GM19452 (cell line): ENCODE data around the gene TP53BP1.

Source experiments
- ATAC-seq: cut with Tn5 transposase; IDR thresholded peaks from one replicate; pipeline ENCODE4 v1.9.1; 2021; ENCODE audit not compliant: unreplicated experiment

TP53BP1 gene

DNA sequence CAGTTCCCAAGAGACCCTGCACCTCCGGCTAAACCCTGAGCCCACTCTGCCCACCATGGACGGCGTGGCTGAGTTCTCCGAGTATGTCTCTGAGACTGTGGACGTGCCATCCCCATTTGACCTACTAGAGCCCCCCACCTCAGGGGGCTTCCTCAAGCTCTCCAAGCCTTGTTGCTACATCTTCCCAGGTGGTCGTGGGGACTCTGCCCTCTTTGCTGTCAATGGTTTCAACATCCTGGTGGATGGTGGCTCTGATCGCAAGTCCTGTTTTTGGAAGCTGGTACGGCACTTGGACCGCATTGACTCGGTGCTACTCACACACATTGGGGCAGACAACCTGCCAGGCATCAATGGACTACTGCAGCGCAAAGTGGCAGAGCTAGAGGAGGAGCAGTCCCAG lies 28.5 kb upstream of the TP53BP1 start:
- no peak for ATAC-seq

DNA sequence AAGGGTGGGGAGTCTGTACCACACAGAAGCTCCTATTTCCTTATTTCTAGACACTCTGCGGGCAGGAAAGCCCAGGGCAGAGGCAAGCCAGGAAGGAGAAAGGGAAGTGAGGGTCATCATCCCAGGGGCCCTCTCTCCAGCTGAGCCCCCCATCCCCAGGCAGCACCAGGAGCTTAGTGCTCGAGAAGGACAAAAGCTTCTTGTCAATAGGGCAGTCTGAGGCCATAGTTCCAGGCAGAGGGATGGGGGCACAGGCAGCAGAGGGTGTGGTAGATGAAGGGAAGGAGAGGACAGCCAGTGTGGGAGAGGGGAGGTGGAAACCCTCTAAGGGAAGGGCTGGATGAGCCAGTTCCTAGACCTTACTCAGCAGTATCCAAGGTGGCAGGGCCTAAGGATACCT lies 27.2 kb upstream of the TP53BP1 start:
- no peak for ATAC-seq

DNA sequence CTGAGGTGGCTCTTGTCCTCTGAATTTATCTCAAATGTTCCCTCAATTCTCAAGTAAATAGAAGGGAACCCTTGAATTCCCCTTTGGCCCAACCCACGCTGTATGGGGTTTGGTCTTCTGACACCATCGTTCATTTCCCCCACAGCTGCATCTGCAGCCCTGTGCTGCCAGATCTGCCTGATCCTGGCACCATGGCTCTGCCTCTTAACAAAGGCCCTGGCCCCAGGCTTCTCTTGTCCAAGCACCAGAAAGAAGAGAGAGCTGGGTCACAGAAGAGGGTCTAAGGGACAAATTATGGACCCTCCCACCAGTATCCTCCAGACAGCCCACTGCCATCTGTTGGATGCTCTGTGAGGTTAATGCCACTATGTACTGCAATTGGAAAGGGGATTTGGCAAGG lies 26.2 kb upstream of the TP53BP1 start:
- ATAC-seq: no peak

DNA sequence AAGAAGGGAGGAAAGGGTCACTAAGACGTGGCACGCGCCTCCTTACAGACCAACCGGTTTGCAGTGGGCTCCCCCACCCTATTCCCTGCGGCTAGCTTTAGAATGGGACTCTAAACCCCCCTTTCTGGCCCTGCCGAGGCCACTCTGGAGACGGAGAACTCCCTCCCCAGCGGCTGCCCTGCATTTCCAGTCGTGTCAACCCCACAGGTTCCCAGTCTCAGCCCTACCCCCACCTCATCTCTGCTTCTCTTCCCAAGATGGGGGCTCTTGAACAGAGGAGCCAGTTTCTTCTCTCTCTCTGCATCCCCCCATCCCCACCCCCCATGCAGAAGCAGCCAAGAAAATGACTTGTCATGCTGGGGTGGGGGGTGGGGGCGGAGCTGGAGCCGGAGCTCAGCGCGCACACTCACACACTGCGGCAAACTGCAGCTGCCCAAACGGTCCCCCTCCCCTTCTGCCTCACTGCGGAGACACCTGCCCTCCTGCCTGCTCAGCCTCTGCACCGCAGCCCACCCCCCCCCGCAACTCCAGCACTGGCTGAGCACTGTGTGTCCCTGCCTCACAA lies 25.3 kb upstream of the TP53BP1 start:
- ATAC-seq: no peak

DNA sequence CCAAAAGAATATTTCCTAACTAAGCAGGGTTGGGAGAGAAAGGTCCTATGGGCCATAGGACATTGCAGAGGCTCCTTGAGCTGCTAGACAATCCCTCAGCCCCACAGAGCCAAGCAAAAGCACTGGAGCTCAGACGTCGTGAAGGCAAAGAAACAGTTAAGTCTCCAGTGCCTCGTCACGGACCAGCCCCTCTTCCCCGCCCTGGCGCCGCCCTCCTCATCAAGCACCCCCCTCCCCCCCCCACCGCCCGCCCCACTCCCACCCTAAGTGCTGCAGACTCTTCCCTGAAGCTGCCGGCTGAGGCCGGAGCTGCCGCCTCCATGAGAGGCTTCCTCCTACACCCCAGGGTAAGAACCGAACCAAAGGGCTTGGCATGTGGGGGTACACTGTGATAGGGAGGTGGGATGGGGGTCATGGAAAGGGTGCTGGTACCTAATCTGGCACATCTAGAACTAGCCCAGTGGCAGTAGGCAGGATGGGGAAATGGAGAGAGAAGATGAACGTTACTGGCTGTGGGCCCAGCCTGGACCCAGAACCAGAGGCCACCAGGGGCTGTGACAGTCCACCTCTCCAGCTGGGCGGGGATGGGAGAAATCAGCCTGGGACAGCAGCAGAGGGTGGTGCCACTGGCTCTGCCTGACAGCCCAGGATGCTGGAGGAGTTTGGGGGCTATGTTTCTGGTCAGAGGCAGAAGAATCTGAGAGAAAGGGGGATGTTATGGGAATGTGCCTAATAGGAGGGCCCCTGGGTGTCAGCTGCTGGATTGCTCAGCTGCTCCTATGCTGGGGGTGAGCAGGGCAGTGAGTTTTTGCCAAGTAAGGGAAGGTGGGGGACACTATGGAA lies 24.6 kb upstream of the TP53BP1 start, which contains the start of gene MAP1A:
Gene MAP1A (plus strand): TSS at position 255 of the 843 bp plus-strand sequence. CDS start 3,866 bp downstream, outside the sequence.
- ATAC-seq: no peak

DNA sequence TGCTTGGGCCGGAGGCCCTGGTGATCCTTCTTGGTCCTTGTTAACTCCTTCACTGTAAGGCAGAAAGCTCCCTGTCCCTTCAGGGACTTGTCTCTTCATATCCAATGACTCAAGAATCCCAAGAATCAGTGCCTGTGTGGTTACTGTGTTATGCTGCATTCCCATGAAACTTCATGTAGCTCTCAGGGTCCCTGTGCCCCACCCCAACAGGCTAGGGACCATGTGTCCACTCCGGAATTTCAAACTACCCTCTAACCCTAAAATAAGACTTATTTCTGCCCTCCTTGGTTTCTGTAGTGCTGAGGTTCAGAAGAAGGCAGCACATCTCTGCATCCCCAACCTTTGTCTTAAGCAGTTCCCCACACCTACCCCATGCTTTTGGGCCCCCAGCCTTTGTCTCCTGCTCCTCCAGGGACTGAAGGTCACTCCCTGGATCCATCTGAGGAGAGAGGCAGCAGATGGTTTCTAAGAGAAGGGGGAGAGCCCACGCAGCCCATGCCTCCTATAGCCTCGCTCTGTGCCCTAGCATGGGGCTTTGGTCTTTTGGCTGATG lies 23.9 kb upstream of the TP53BP1 start:
- no peak for ATAC-seq

DNA sequence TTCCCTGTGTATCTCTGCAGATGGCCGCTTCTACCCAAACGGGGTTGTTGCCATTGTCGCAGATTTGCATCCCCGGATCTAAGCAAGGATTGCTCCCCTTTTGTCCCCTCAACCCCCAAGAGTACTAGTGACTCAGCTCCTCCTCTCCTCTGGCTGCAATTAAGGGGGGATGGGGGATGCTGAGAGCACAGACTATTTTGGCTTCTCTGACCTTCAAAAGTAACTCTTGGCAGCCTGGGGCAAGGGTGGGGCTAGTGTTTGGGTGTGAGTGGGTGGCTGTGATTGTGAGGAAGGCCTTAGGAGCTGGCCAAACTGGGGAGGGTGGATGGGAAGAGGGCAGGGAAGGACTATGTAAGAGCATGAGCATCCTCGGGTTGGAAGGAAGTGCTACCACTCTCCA lies 23.2 kb upstream of the TP53BP1 start:
- ATAC-seq: no peak

DNA sequence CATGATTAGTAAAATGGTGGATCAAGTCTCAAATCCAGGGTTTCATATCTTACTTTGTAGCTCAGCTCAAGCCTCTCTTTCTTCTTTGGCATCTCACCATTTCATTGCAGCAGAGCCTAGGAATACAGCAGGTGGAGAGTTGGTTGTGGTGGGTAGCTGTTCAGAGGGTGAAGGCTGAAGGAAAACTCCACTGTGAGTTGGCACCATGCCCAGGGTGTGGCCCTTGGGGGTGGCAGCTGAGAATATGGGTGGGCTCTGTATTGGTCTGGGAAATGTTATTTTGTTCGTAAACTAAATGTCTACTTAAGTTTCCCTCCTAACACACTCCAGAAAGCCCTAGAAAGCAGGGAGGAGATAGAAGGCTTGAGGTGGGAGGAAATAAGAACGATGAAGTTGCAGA lies 22.8 kb upstream of the TP53BP1 start:
- ATAC-seq: no peak

DNA sequence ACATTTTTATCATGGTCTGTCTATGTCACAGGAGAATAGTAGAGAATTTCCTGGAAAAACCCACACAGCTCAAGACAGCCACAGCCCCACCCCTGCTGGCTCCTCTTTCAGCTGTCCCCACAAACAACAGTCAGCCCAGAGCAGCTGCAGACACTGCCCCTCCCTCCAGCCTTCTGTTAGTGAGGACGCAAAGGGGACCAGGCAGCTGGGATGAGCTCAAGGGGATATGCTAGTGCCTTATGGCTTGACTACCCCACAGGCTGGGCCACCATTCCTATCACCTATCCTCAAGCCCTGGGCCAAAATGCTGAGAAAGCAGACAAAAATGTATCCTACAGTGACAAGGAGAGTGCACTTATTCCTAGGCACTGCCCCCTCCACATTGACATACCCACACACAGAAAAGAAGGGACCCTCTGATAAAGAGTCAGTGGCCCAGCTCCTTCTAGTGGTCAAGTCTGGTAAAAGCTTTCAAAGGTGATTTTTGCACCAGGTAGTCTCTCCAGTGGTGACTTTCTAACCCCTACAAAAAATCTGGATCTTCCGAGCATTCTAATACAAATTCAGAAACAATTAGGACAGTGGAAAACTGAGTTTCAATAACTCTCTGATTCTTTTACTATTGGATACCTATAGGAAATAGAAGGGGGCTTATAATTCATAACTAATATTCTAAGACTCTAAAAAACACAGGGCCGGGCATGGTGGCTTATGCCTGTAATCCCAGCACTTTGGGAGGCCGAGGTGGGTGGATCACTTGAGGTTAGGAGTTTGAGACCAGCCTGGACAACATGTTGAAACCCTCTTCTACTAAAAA lies 21.5 kb upstream of the TP53BP1 start:
- no peak for ATAC-seq

DNA sequence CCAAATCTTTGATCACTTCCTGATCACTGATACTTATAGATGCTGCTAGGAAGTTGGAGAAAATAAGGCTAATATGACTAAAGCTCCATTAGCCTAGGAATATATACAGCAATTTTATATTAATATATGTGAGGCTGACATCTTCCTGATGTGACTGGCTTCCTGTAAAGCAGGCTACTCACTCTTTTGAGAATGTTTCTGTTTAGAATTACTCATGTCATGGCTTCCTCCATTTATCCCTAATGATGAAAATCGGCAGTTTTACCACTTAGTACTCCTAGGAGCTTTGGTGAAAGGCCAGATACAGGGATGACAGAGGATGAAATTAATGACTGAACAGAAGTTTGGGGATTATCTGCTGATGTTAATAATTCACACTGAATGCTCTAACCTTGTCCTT lies 20.6 kb upstream of the TP53BP1 start:
- no peak for ATAC-seq

DNA sequence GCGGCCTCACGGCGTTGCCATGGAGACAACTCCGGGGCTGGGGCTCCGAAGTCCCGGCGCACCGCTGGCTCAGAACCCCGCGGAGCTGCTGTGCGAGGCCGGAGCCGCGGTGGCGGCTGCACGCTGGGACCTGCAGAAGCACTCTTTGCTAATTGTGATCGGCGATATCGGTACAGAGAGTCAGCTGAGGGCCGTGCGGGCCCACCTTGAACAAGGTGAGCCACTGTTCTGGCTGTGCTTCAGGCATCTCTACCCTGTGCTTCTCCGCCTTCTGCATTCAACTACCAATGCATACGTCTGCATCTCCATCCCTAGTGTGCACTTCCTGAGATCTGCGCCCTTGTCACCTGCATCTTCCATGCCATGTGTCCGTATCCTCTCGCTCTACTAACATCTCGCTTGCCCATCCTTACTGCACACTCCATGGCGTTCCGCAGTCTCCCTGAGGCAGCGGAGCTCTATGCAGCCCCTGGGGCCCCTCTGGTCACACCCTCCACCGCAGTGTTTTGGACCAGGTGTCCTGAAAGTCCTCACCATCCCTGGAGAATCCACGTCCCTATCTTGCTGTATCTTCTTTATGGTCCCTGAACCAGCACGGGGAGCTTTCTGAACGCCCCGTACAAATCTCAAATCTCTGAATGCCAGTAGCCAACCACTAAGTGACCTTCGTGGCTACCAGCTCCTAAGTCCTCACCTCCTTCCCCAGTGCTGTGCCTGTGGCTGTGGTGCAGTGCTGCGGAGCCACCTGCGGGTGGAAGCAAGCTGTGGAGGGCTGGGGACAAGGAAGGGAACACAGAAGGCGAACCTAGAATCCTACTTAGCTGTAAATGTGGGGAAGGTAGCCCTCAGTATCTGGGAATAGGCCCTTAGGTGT lies 18.3 kb upstream of the TP53BP1 start:
- no peak for ATAC-seq

DNA sequence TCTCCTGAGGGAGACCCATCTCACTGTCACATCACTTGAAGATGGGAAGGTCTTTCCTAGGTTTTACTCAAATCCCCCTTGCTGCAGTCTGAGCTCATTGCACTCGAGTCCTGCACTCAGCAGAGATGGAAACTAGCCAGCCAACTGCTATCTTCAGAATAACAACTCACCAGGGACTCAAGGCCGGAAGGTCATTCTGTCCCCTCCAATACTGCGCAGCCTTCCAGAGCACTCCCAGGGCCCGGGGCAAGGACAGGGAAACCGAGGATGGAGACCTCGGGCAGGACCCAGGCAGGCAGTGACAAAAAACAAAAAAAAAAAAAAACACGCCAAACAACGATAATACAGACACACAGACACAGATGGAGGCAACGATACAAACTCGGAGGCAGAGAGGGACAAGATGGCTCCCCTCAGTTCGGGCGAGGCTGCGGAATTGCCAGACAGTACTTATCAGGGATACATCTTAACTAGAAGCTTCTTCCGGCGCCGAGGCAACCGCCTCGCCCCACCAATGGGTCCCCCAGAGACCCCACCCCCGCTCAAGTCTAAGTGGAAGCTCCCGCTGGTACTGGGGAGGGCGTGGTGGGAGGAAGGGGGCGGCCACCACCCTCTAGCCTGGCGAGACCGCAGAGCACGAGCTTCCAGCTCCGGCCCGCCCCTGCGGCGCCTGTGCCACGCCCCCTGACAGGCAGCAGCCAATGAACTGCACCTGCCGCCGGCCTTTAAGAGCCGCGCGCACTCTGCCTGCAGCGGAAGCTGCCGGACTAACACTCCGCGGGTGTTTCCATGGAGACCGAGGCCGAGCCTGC lies 17.4 kb upstream of the TP53BP1 start:
- peak; percentile 94 for ATAC-seq

DNA sequence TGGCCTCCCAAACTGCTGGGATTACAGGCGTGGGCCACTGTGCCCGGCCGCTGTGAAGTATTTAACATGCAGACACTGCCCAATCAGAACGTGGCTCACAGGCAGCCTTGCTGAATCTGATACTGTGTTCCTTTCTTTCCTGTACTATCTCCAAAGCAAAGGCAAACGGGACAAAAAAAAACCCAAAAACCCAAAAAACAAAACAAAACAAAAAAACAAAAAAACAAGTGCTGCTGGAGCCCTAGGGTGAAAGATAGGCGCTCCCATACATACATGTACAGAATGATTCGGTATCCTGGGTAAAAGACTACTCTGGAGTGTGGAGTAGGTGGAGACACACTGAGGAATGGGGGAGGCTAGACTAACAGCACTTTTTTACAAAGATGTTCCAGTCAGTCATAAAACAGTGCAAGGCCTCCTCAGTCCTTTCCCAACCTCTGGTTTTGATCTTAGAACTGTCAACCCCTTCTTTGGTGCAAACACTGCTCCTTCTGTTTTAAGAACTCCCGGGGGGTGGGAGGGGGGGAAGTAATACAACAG lies 16.8 kb upstream of the TP53BP1 start:
- no peak for ATAC-seq

DNA sequence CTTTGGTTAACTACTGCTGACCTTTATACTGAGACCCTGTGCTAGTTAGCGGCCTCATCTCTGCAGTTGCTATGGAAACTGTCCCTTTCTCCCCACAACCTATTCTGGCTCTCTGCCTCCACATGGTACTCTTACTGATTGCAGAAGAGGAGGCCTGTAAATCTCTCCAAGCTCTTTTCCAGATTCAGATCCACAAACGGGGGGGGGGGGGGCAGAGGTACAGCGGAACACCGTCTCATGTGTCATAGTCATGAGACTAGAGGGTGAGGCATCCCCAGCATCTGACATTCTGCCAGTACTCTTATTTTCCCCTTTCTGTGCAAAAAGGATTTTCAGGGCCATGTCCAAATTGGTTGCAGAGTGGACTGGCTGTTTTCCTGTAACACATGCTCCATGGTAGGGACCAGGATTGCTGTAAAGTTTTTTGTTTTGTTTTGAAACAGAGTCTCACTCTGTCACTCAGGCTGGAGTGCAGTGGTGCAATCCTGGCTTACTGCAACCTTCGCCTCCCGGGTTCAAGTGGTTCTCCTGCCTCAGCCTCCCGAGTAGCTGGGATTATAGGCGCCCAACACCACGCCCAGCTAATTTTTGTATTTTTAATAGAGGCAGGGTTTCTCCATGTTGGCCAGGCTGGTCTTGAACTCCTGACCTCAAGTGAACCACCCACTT lies 16.2 kb upstream of the TP53BP1 start:
- no peak for ATAC-seq

DNA sequence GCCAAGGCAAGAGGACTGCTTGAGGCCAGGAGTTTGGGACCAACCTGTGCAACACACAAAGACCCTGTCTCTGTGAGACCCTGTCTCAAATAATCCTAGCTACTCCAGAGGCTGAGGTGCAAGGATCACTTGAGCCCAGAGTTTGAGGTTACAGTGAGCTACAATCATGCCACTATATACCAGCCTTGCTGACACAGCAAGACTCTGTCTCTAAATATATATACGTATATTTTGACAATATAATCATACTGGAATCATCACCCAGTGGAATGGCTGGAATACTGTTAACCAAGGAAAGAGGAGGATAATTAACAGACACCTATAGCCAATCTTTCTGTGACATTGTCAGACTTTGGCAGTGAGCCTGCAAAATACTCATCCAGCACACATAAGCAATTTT lies 15.5 kb upstream of the TP53BP1 start:
- ATAC-seq: no peak

DNA sequence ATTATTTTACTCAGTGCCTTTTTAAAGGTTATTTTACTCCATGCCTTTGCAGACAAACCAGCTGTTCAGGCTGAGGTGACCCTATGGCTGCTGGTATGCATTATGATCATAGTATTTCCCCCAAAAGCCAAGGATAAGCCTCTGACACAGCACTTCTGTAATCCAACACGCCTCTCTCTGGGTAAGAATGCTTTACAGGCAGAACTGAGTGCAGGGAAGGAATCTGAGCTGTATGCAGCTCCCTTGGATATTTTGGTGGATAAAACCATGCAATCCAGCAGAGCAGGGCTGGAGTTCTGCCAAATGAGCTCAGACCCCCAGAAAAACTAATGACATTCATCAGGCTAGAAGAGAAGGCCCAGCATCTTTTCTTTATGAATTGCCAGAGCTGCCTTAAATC lies 12.8 kb upstream of the TP53BP1 start:
- no peak for ATAC-seq

DNA sequence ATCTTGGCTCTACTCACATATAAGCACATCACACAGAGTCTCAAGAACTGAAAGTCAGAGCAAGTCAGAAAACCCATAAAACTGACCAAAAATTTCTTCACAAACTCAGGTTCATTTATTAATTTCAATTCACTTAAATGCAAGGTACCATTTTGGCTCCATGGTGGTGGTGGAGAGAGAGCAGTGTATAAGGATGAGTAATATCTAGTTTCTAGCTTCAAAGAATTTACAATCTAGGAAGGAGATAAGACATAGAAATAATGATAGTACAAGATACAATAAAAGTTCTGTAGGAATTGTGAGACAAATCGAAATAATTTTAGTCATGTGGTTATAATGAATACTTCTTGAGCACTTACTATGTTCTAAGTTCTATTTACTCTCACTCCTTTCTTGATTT lies 6.7 kb upstream of the TP53BP1 start:
- ATAC-seq: no peak

DNA sequence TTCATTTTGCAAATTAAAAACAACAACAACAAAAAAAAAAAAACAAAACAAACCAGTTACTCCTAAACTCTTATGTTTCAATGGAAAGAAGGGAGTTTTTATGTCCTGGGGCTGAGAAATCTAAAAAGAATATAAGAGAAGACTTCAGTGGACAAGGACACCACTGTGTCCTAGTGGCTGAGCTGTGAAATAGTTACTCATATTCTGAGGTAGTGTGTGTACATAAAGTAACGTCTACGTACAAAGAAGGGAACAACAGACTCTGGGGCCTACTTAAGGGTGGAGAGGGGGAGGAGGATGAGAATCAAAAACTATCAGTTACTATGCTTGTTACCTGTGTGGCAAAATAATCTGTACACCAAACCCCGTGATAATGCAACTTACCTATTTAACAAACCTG lies 6.0 kb upstream of the TP53BP1 start:
- ATAC-seq: no peak
